ENCODE results near the gene SLC2A13. TPM values are rescaled to one million over a fixed set of nuclear protein-coding genes. Genes with fewer than 3 reads are reported as not detected.
A peak's percentile ranks its signal among the peaks of the same experiment; 100 is the strongest.

The SLC2A13 gene
- total RNA-seq, 1 donor from 2014 or later, result 11.1 TPM

DNA sequence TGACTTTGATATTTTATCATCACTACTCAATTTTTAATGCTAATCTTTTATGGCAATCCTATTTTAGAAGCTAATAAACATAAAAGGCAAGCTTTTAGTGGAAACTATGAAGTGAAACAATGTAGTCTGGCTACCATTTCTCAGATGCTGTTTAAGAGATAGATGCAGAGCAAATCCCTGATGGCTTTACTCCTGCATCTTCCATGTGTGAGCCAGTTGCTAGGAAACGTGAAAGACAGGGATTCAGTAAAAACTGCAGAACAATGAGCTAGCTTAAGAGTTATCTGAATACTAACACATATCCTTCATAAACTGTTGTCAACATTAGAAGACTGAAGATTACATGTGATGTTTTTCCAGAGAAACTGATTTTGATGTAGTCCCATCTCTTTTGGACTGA is 112.6 kb downstream of the SLC2A13 start:
- no peak for DNase-seq (ENCODE audit: low spot score)

GRCh38 chr12:39990122-39991101 is 115.5 kb downstream of the SLC2A13 start:
- DNase-seq (ENCODE audit: low spot score), result peak; percentile 68

- no peak for DNase-seq (ENCODE audit: low spot score)
These were observed 116.4 kb downstream of the SLC2A13 start for GRCh38 chr12:39989501-39989900.

- DNase-seq (ENCODE audit: low spot score), result no peak
These were observed 117.3 kb downstream of the SLC2A13 start for GRCh38 chr12:39988574-39988973.

DNA sequence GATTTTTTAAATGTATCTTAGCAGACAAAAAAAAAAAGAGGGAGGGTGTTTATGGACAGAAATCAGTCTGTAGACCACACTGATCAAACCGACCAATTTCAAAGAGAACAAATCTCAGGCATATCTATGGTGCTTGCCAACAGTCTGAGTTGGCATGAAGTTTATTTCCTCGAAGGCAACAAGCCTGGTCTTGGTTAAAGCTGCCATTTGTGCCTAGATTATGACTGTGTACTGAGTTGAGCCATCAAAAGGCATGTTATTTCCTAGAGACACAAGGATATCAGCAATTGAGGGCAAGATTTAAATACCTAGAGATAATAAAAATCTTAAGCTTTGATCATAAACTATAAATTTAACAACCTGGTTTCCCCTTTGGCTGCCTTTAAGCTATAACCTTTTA is 119.2 kb downstream of the SLC2A13 start:
- DNase-seq (ENCODE audit: low spot score), result no peak

DNA sequence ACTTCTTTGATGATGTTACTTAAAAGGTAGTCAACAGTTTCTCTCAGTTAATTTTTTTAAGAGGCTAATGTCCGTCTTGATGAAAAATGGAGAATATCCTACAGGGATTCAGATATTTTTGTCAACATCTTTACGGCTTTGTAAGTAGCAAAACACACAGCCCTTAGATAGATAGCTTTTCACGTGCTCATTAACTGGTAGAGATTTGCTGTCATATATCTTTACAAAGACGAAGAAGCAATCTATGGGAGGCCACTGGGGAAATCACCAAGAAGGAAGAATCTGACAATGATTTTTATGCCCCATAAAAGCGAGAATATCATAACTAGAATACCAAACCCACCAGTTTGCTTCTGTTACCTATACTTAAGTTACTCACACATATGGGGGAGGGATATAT is 121.2 kb downstream of the SLC2A13 start:
- DNase-seq (ENCODE audit: low spot score), result no peak

- DNase-seq (ENCODE audit: low spot score), result no peak
These were observed 130.4 kb downstream of the SLC2A13 start for GRCh38 chr12:39975374-39975918.

DNA sequence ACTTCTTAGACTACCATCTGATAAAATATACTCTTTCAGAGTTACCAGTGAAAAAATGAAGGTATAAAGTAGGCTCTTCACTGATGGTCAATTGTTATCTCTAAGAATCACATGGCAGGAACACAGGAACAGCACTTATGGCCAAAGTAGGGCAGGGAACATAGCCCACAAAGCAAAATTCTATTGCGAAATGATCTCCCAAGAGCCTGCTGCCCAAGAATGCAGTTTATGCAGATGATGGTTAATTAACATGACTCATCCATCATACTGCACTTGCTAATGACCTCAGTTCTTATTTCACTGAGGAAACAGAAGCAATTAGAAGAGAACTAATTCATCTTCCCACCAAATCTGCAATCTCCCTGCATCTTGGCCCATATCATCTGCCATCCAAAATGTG is 133.8 kb downstream of the SLC2A13 start:
- DNase-seq (ENCODE audit: low spot score), result no peak

DNA sequence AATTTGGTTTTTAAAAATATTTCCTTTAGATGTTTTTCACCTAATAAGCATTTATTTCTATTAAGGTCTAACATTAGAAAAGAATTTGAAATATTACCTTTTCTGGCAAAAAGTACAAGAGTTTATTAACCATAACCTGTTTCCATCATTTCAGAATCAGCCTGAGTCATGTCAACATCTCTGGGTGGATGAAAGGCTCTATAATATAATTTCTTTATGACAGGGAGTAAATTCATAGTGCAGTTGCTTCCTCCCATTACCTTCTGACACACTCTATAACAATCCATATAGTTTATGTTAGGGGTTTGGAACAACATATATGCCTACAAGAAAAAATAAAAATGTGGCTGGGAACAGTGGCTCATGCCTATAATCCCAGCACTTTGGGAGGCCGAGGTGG is 134.5 kb downstream of the SLC2A13 start:
- DNase-seq (ENCODE audit: low spot score), result no peak

- DNase-seq (ENCODE audit: low spot score), result no peak
These were observed 139.2 kb downstream of the SLC2A13 start for GRCh38 chr12:39966721-39967120.

DNA sequence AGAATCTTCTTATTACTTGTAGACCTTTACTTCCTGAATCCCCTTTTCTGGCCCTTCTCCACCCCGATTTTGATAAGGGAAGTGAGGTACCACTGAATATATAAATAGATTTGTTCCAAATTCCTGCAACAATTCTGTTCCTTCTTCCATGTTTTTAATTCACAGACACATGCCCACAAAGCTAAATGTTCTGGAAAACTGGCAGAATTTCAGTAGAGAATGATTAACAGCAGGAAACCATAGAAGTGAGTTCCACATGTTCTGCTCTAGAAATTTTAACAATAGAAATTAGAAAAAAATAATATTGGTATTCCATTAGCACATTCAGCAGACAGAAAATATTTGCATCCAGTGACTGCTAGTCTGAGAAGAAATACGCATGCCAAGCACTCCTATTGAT is 139.6 kb downstream of the SLC2A13 start:
- DNase-seq (ENCODE audit: low spot score), result no peak

DNA sequence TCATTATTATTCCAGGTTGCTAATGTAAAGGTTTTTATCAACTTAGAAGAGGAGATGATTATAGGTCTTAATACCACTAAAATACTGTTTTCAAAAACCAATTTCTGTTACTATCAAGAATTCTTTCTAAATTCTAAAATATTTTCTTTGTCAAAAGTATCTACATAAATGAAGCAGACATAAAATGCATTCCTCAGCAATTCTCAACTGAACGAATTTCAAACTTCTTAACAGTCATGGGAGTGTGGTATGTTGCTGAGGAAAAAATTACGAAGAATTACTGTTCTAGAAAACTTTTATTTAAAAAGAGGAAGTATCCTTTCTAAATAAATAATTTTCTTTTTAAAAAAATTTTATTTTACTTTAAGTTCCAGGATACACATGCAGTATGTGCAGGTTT is 146.4 kb downstream of the SLC2A13 start:
- no peak for DNase-seq (ENCODE audit: low spot score)

DNA sequence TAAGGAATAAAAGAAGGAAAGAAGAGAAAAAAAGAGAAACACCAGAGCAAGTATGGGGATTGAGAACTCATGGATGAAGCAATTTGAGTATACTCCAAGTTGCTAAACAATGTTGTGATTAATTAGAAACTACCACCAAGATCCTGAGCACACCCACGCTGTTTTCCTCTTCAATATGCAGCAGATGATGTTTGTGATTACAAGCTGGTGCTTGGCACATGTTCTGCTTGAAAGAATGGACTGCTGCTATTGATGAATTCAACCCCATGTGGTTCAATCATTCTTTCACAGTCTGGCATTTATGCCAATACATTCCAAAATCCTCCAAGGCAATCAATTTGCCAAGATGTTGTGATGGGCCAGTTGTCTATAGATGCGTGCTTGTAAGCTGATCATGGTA is 146.8 kb downstream of the SLC2A13 start:
- no peak for DNase-seq (ENCODE audit: low spot score)

- no peak for DNase-seq (ENCODE audit: low spot score)
These were observed 147.5 kb downstream of the SLC2A13 start for GRCh38 chr12:39958377-39958776.

GRCh38 chr12:39956725-39957124 is 149.2 kb downstream of the SLC2A13 start:
- no peak for DNase-seq (ENCODE audit: low spot score)

- no peak for DNase-seq (ENCODE audit: low spot score)
These were observed 159.3 kb downstream of the SLC2A13 start for GRCh38 chr12:39946361-39947280.

DNA sequence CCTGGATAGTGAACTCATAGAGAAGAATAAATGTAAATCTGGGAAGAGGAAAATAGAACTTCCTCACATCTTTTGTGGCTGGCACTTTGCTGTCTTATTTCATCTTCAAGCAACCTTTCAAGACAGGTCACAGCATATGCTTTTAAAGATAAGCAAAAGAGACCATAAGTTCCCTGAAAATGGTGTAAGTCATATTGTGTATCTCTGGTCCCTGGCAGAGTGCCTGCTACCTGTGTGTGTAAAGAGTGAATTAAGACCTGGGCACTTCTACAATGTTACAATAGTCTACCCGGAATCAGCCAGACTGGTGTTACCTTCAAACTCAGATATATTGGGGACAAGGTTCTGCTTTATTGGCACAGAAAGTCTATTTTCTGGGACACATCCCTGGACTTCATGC is 168.8 kb downstream of the SLC2A13 start:
- no peak for DNase-seq (ENCODE audit: low spot score)

- no peak for DNase-seq (ENCODE audit: low spot score)
These were observed 170.0 kb downstream of the SLC2A13 start for GRCh38 chr12:39935839-39936238.

- DNase-seq (ENCODE audit: low spot score), result no peak
These were observed 170.6 kb downstream of the SLC2A13 start for GRCh38 chr12:39935275-39935674.

GRCh38 chr12:39931857-39932256 is 174.0 kb downstream of the SLC2A13 start:
- DNase-seq (ENCODE audit: low spot score), result no peak

GRCh38 chr12:39931231-39931630 is 174.7 kb downstream of the SLC2A13 start:
- peak; percentile 54 for DNase-seq (ENCODE audit: low spot score)

GRCh38 chr12:39930101-39930500 is 175.8 kb downstream of the SLC2A13 start:
- no peak for DNase-seq (ENCODE audit: low spot score)

Data from mucosa of gallbladder (tissue), 1 donor.